ENCODE measurements around the gene WWOX. TPM values are rescaled to one million over a fixed set of nuclear protein-coding genes. Genes with fewer than 3 reads are reported as not detected.
A peak's percentile ranks its signal among the peaks of the same experiment; 100 is the strongest.

WWOX gene
- total and polyA plus RNA-seq, 2 of the 13 experiments (the other 11 are each of a cell fraction or from before 2014, with no cell fraction given), result 9.1 to 37.4 TPM

- no peak for TF ChIP-seq ELK4 (CRISPR knock-in tag; IDR thresholded peaks at IDR 0.05; ENCODE audit: borderline replicate concordance)
- TF ChIP-seq CREB1 (IDR thresholded peaks at IDR 0.05), result no peak
- TF ChIP-seq CREB1 (CRISPR knock-in tag; IDR thresholded peaks at IDR 0.05), result no peak
- TF ChIP-seq ZNF101 (CRISPR knock-in tag; IDR thresholded peaks at IDR 0.05; ENCODE audit: borderline replicate concordance, low read depth), result no peak
- peak; percentile 59; the same call in 1 of the 2 replicates for TF ChIP-seq ZNF710 (CRISPR knock-in tag; IDR thresholded peaks at IDR 0.05; ENCODE audit: borderline replicate concordance)
- no peak for TF ChIP-seq ZNF253 (CRISPR knock-in tag; IDR thresholded peaks at IDR 0.05; ENCODE audit: borderline replicate concordance)
- TF ChIP-seq ZNF232 (CRISPR knock-in tag; IDR thresholded peaks at IDR 0.05; ENCODE audit: borderline replicate concordance), result no peak
- TF ChIP-seq EZH2 (conservative IDR thresholded peaks at IDR 0.05; ENCODE audit: low read depth, low read length), result no peak
- TF ChIP-seq ZNF549 (CRISPR knock-in tag; IDR thresholded peaks at IDR 0.05), result no peak
- no peak for TF ChIP-seq ZNF160 (CRISPR knock-in tag; IDR thresholded peaks at IDR 0.05)
- TF ChIP-seq ZNF280B (CRISPR knock-in tag; IDR thresholded peaks at IDR 0.05; ENCODE audit: borderline replicate concordance), result no peak
- no peak for TF ChIP-seq HNRNPUL1 (IDR thresholded peaks at IDR 0.05; ENCODE audit: low read depth, low read length)
- TF ChIP-seq ZFYVE20 (CRISPR knock-in tag; IDR thresholded peaks at IDR 0.05; ENCODE audit: borderline replicate concordance, low read depth), result no peak
- no peak for TF ChIP-seq RBAK (CRISPR knock-in tag; IDR thresholded peaks at IDR 0.05)
- TF ChIP-seq MED8 (CRISPR knock-in tag; IDR thresholded peaks at IDR 0.05; ENCODE audit: insufficient replicate concordance), result no peak
- no peak for TF ChIP-seq ZNF235 (CRISPR knock-in tag; IDR thresholded peaks at IDR 0.05; ENCODE audit: borderline replicate concordance)
- TF ChIP-seq PRPF4 (IDR thresholded peaks at IDR 0.05; ENCODE audit: low read depth, low read length, poor library complexity, severe bottlenecking), result no peak
- 0 out of 2 replicates have a peak, but pooled peaks have one; percentile 18 for TF ChIP-seq ZNF503 (CRISPR knock-in tag; IDR thresholded peaks at IDR 0.05)
- TF ChIP-seq CREBL2 (CRISPR knock-in tag; IDR thresholded peaks at IDR 0.05; ENCODE audit: borderline replicate concordance), result no peak
- no peak for TF ChIP-seq STAT6 (CRISPR knock-in tag; IDR thresholded peaks at IDR 0.05; ENCODE audit: borderline replicate concordance)
Observed at GRCh38 chr16:78292844-78293380, 193.5 kb downstream of the WWOX start (continued).
